Measurements from ENCODE around the gene SLC5A3.

- no peak for TF ChIP-seq POLR2AphosphoS5 (IDR thresholded peaks at IDR 0.05)
- no peak for TF ChIP-seq CTCF (IDR thresholded peaks at IDR 0.05)
Observed at GRCh38 chr21:34116569-34116968, 43.2 kb downstream of the SLC5A3 start.

All from gastroesophageal sphincter (tissue), 3 donors.